MM.1S (cell line): Measurements from ENCODE around the gene PHTF2.

ENCODE experiments used
- DNase-seq: peaks from one replicate; pipeline ENCODE4 v3.0.0-alpha.2; 2015
- H2AFZ ChIP-seq: fragments of 300-600 bp; sonication (generic); 2 replicates; pipeline ENCODE4 v1.6.0; 2016; ENCODE audit warnings: antibody characterized with exemption, low read length
- H3F3A ChIP-seq: fragments of 300-600 bp; sonication (generic); 2 replicates; pipeline ENCODE4 v1.6.1; 2016; ENCODE audit warnings: mild to moderate bottlenecking, antibody characterized with exemption, low read length, moderate library complexity, mixed read lengths; ENCODE audit not compliant: insufficient read depth
- H3K27ac ChIP-seq: fragments of 300-600 bp; sonication (generic); 2 replicates; pipeline ENCODE4 v1.5.1; 2016; ENCODE audit warnings: mild to moderate bottlenecking, low read length
- H3K27me3 ChIP-seq: fragments of 300-600 bp; sonication (generic); replicated peaks from 2 replicates; pipeline ENCODE4 v1.6.0; 2016; ENCODE audit warnings: low read length; ENCODE audit not compliant: insufficient read depth
- H3K36me3 ChIP-seq: fragments of 300-600 bp; sonication (generic); replicated peaks from 2 replicates; pipeline ENCODE4 v1.6.1; 2016; ENCODE audit warnings: mild to moderate bottlenecking, low read length, mixed read lengths; ENCODE audit not compliant: insufficient read depth
- H3K4me1 ChIP-seq: fragments of 300-600 bp; sonication (generic); 2 replicates; pipeline ENCODE4 v1.6.1; 2016; ENCODE audit warnings: low read length, mixed read lengths
- H3K4me2 ChIP-seq: fragments of 300-600 bp; sonication (generic); 2 replicates; pipeline ENCODE4 v1.6.0; 2016; ENCODE audit warnings: low read depth, low read length
- H3K4me3 ChIP-seq: fragments of 300-600 bp; sonication (generic); 2 replicates; pipeline ENCODE4 v1.5.1; 2016; ENCODE audit warnings: low read length, mixed read lengths
- H3K79me2 ChIP-seq: fragments of 300-600 bp; sonication (generic); 2 replicates; pipeline ENCODE4 v1.6.1; 2016; ENCODE audit warnings: mixed run types, low read length, mixed read lengths
- H3K9ac ChIP-seq: fragments of 300-600 bp; sonication (generic); 2 replicates; pipeline ENCODE4 v1.6.1; 2016; ENCODE audit warnings: low read length, mixed read lengths
- H3K9me2 ChIP-seq: fragments of 300-600 bp; sonication (generic); replicated peaks from 2 replicates; pipeline ENCODE4 v1.6.1; 2016; ENCODE audit warnings: mild to moderate bottlenecking, low read length, mixed read lengths; ENCODE audit not compliant: insufficient read depth
- H3K9me3 ChIP-seq: fragments of 300-600 bp; sonication (generic); replicated peaks from 2 replicates; pipeline ENCODE4 v1.6.1; 2016; ENCODE audit warnings: mild to moderate bottlenecking, low read length, mixed read lengths; ENCODE audit not compliant: insufficient read depth
- H4K20me1 ChIP-seq: fragments of 300-600 bp; sonication (generic); 2 replicates; pipeline ENCODE4 v1.6.1; 2016; ENCODE audit warnings: mild to moderate bottlenecking, low read length, moderate library complexity, mixed read lengths; ENCODE audit not compliant: insufficient read depth
- CTCF ChIP-seq: fragments of 300-600 bp; sonication (generic); IDR thresholded peaks from 2 replicates; pipeline ENCODE4 v1.5.1; 2016; ENCODE audit warnings: antibody characterized with exemption, low read length, mixed read lengths
- EZH2 ChIP-seq: fragments of 300-600 bp; sonication (generic); optimal IDR thresholded peaks from 2 replicates; pipeline ENCODE3; 2017; ENCODE audit warnings: low read depth, mild to moderate bottlenecking, antibody characterized with exemption, low read length, mixed read lengths
- EZH2phosphoT487 ChIP-seq: fragments of 300-600 bp; sonication (generic); IDR thresholded peaks from 2 replicates; pipeline ENCODE4 v1.6.1; 2018; ENCODE audit warnings: antibody characterized with exemption, low read length

PHTF2 gene

GRCh38 chr7:77858278-77858677 is 59.7 kb downstream of the PHTF2 start:
- Histone ChIP-seq H3K4me1 (no peaks in the 10 kb centered on the region), H4K20me1 (no peaks in the 10 kb centered on the region), H3K27me3 (no peaks in the 10 kb centered on the region), H3K4me3 (no peak overlapping the region), H3K9me2 (no peaks in the 10 kb centered on the region), H3F3A (no peaks in the 10 kb centered on the region), H2AFZ (no peak overlapping the region), H3K36me3 (no peaks in the 10 kb centered on the region), H3K4me2 (no peak overlapping the region), H3K9me3 (no peaks in the 10 kb centered on the region), H3K79me2 (no peaks in the 10 kb centered on the region), H3K9ac (no peak overlapping the region), H3K27ac (no peak overlapping the region)
- DNase-seq: no peak
- TF ChIP-seq CTCF (no peak), EZH2 (no peak), EZH2phosphoT487 (no peak)

DNA sequence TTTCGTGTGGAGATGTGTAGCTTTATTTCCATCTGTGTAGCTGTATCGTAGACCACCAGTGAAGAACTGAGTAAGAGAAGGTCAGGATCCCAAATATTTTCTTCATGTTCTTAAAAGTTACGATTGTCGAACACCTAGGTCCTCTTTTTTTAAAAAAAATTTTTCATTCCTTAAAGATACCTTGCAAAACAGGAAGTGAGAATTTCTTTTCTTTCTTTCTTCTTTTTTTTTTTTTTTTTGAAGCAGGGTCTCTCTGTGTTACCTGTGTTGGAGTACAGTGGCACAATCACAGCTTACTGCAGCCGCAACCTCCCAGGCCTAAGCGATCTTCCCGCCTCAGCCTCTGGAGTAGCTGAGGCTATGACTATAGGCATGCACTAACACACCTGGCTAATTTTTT is 60.8 kb downstream of the PHTF2 start:
- Histone ChIP-seq H3K27ac (no peak overlapping the region), H3K9ac (no peak overlapping the region), H3K4me2 (no peak overlapping the region)

DNA sequence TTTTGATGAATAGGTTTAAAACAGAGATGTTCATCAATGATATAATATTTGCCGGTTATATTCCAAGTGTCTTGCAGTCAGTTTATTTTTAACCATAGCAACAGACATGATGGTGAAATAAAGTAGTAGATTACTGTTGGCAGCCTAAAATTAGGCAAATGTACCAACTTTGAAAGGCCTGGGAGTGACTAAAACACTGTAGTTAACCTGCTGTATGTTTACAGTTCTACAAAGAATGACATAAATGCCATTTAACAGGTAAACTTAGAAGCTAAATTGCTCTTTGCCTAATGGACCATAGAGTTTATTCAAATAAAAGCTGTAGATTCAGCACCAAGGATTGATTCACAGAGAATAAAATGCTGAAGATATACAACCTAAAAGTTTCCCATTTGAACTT is 64.1 kb downstream of the PHTF2 start:
- no peaks in the 10 kb centered on the region for H3K27me3 ChIP-seq
- H3K27ac ChIP-seq: no peak overlapping the region
- DNase-seq: no peak
- no peak overlapping the region for H3K9ac ChIP-seq
- H3K9me3 ChIP-seq: no peaks in the 10 kb centered on the region
- no peak overlapping the region for H3K4me3 ChIP-seq
- TF ChIP-seq CTCF (no peak), EZH2phosphoT487 (no peak), EZH2 (no peak)
- no peaks in the 10 kb centered on the region for H3F3A ChIP-seq
- H3K36me3 ChIP-seq: no peaks in the 10 kb centered on the region
- no peak overlapping the region for H3K4me2 ChIP-seq
- no peaks in the 10 kb centered on the region for H3K4me1 ChIP-seq
- no peak overlapping the region for H2AFZ ChIP-seq
- no peaks in the 10 kb centered on the region for H4K20me1 ChIP-seq
- no peaks in the 10 kb centered on the region for H3K79me2 ChIP-seq
- H3K9me2 ChIP-seq: no peaks in the 10 kb centered on the region

More for the DNA sequence above, 60.8 kb downstream of the PHTF2 start:
- H3K9me2 ChIP-seq: no peaks in the 10 kb centered on the region
- H3K27me3 ChIP-seq: no peaks in the 10 kb centered on the region
- H3F3A ChIP-seq: no peaks in the 10 kb centered on the region
- no peak for TF ChIP-seq EZH2phosphoT487
- TF ChIP-seq EZH2: no peak
- H3K9me3 ChIP-seq: no peaks in the 10 kb centered on the region
- no peak overlapping the region for H3K4me3 ChIP-seq
- H3K79me2 ChIP-seq: no peaks in the 10 kb centered on the region
- no peak overlapping the region for H2AFZ ChIP-seq
- no peaks in the 10 kb centered on the region for H3K36me3 ChIP-seq
- no peaks in the 10 kb centered on the region for H4K20me1 ChIP-seq
- no peaks in the 10 kb centered on the region for H3K4me1 ChIP-seq
- DNase-seq: no peak

- H3K4me3 ChIP-seq: no peak overlapping the region
- no peaks in the 10 kb centered on the region for H3K4me1 ChIP-seq
- H3F3A ChIP-seq: no peaks in the 10 kb centered on the region
- no peaks in the 10 kb centered on the region for H3K27me3 ChIP-seq
- H3K9me3 ChIP-seq: no peaks in the 10 kb centered on the region
- H2AFZ ChIP-seq: no peak overlapping the region
- no peaks in the 10 kb centered on the region for H3K79me2 ChIP-seq
- TF ChIP-seq EZH2: no peak
- no peak for TF ChIP-seq EZH2phosphoT487
- TF ChIP-seq CTCF: no peak
- no peak for DNase-seq
- no peak overlapping the region for H3K4me2 ChIP-seq
- no peaks in the 10 kb centered on the region for H3K9me2 ChIP-seq
- no peaks in the 10 kb centered on the region for H4K20me1 ChIP-seq
- no peak overlapping the region for H3K9ac ChIP-seq
- no peak overlapping the region for H3K27ac ChIP-seq
- H3K36me3 ChIP-seq: no peaks in the 10 kb centered on the region
Observed at GRCh38 chr7:77863860-77864259, 65.3 kb downstream of the PHTF2 start.
